ENCODE measurements around the gene TTC23L.
A peak's percentile ranks its signal among the peaks of the same experiment; 100 is the strongest.

Gene TTC23L

GRCh38 chr5:34833976-34834793, 4.8 kb upstream of the TTC23L start:
- DNase-seq: no peak

- no peak for DNase-seq
Measured at GRCh38 chr5:34834794-34835089, 4.2 kb upstream of the TTC23L start.

GRCh38 chr5:34835664-34836063, 3.3 kb upstream of the TTC23L start:
- DNase-seq: no peak

GRCh38 chr5:34841816-34842215, 2.9 kb downstream of the TTC23L start:
- no peak for DNase-seq

DNA sequence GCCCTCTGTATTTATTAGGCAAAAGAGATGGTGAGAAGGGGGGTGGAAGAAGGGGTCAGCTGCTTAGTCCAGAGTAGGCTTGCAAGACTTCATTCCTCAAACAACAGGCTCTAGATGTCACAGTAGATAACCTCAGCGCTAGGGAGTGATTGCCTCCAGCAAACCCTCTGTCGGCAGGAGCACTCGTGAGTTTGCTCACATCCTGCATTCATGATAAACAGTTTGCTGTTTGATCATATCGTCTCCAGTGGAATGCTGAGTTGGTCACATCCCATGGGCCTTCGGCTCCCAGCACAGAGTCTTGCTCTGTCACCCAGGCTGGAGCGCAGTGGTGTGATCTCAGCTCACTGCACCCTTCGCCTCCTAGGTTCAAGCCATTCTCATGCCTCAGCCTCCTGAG, 3.6 kb downstream of the TTC23L start:
- no peak for DNase-seq

GRCh38 chr5:34843497-34843896, 4.5 kb downstream of the TTC23L start:
- no peak for DNase-seq

DNA sequence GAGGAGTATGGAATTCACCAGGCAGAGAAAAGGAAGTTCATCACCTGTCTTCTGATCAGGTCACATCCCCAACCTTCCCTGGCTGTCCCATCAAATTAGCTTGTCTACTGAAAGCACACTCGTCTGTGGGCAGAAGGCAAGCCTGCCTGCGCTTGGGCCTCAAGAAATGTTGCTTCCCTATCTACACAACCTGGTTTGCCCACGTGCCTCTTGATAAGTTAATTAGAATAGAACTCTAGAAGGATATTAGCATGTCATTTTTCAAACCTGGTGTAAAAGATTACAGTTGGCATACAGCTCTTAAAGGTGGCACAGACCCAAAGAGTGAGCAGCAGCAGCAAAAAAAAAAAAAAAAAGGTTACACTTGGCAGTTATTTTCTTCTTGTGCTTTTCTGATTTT, 5.1 kb downstream of the TTC23L start:
- DNase-seq: no peak

DNA sequence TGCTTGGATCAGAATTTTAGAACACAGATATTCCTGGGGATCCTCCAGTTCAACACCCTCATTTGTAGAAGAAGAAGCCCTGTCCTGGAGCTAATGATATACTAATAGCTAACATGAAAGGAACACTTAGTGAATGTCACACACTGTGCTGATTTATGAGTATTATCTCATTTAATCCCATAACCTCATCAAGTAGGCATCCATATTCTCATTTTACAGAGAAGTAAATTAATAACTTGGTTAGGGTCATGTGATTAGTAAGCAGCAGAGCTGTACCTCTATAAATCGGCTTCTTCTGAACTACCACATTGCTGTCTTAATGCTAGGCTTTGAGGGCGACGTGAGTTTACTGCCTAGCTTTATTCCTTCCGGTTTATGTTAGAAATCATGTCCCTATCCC, 6.0 kb downstream of the TTC23L start:
- no peak for DNase-seq

- DNase-seq: no peak
Measured at GRCh38 chr5:34847056-34847455, 8.1 kb downstream of the TTC23L start.

DNA sequence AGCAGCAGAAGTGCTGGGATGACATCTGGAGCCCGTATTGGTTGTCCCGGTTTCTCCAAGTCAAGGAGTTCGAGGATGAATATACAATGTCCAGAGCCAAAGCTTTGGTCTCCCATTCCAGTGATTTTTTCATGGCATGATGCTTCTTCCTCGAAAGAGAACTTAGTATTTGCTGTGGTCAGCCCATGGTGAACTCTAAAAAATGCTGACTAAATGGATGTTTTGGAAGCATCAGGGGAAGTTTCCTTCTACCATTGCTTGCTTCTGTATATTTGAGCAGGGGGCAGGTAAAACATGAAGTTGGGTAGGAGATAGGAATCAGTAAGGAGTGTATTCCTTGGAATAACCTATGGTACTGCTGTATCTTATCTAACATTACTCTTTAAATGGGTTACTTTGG, 8.6 kb downstream of the TTC23L start:
- DNase-seq: no peak

- no peak for DNase-seq
Measured at GRCh38 chr5:34848230-34848629, 9.3 kb downstream of the TTC23L start.

- DNase-seq: no peak
Measured at GRCh38 chr5:34849253-34849652, 10.3 kb downstream of the TTC23L start.

DNA sequence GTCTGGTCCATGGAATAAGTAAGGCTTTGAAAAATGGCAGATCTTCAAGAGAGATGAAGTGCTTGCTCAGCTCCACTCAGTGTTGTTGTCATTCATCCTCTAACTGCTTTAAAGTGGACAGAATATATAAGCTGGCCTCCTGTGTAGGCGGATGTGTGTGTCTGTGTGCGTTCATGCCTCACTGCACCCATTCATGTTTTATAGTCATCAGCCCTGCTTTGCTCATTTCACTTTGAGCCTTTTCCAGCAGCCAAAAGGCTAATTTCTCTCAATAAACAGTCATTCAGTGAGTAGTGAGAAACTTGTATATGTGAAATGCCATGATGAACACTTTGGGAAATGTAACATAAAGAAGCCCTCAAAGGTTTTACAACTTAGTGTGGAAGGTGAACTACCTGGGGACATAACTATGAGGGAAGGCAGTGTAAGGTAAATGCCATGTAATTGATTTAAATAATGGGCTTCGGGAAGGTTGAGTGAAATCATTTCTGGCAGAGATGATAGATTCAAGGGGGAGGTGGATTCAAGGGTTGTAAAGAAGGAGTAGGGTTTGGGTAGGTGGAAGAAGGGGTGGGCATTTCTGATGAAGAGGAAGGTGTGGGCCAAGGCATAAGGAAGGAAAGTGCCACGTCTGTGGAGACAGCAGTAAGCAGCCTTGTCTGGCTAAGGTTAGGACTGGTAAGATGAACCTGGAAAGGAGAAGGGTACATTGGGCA, 15.7 kb downstream of the TTC23L start:
- peak; percentile 78 for DNase-seq

GRCh38 chr5:34857161-34857560, 18.2 kb downstream of the TTC23L start:
- DNase-seq: no peak

- DNase-seq: no peak
Measured at GRCh38 chr5:34857894-34858293, 18.9 kb downstream of the TTC23L start.

DNA sequence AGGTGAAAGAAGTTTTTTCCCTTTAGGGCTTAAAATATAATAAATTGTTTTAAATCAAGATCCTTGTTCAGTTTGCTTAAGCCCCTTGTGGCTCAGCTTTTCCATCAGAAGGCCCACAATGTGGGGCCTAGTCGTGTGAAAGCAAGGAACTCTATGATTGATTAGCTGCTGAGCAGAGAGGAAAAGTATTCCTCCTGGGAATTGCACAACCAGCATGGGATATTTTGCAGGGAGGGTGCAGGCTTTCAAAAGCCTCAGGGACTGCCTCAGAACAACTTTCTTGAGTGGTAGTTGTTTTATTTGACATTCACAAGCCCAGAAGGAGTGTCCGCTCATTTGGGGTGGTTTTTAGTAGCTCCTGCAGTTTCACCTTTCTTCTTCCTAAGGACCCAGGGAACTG, 19.8 kb downstream of the TTC23L start:
- no peak for DNase-seq

- DNase-seq: no peak
Measured at GRCh38 chr5:34859253-34859652, 20.3 kb downstream of the TTC23L start.

- DNase-seq: no peak
Measured at GRCh38 chr5:34863946-34864345, 25.0 kb downstream of the TTC23L start.

DNA sequence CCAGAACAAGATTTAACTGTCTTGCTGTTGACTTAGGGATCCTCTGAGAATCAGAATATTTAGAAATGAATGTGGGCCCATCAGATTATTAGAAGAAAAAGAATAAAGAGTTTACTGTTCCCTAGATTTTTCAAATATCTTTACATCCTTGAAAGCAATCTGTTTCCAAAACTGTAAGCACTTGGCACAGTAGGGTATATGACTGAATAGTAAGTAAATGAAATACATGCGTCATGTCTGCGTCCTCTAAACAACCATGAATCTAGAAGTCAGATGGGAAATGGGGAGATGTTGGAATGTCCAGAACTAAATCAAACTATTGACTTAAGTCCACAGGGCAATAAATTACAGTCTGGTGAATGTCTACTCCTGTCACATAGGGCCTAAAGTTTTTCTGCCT, 26.1 kb downstream of the TTC23L start:
- DNase-seq: no peak

GRCh38 chr5:34866989-34867471, 28.1 kb downstream of the TTC23L start:
- DNase-seq: no peak

DNA sequence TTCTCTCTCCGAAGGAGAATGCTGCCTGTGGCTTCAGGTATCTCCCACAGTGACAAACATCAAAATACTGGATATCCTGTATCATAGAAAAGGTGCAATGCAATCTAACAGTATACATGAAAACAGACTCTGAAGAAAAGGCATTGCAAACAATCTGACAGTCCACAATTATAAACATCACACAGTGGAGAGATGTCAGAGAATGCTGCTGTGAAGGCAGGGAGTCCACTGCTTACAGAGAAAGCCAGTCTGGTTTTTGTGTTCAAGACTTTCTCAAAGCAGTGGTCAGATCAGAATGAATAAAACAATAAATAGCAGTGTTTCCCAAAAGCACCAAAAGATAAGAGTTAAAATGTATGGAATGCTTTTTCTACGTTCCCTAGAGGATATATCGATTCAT, 28.7 kb downstream of the TTC23L start:
- no peak for DNase-seq

DNA sequence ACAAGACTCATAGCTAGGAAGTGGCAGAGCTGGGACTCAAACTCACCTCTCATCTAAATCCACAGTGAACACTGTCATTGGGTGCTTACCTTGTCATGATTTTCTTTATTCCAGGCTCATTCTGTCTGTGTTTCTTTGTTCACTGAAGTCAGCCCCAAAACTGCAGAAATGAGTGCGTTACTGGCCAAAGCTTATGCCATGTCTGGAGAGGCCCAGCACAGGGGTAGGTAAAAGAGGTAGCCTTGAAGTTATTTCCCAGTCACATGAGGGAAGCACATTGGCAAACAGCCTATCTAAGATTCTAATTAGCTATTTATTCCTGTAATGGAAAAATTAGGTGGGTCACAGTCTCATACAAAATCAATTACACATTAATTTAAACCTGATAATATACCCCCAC, 29.8 kb downstream of the TTC23L start:
- DNase-seq: no peak

DNA sequence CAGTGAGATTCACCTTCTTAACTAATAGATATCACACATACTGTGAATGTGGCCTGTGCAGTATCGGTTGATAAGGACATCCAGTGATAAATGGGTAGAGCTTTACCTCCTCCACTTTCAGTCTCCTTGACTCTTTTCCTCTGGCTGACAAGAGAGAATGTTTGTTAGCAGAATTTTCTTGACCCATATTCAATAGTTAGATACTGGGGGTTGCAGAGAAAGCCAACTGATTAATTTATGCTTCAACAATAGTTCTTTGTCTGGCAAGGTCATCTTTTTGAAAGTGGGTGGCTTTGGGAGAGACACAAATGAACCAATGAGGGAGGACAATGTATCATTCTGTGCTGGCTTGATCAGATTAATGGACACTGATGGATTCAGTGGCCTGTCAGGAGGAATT, 30.3 kb downstream of the TTC23L start:
- no peak for DNase-seq

DNA sequence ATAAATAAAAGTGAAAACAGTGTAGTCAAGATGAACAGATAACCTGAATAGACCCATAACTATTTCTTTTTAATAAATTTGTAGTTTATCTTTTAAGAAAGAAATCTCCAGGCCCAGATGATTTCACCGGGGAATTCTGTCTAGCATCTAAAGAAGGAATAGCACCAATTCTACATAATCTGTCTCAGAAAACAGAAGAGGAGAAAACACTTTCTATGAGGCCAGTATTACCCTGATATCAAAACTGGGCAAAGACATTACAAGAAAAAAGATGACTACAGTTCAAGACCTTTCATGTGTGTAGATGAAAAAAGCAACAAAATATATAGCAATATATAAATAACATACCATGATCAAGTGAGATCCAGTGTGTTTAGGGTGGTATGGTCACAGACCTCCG, 31.4 kb downstream of the TTC23L start:
- DNase-seq: no peak

GRCh38 chr5:34876275-34876674, 37.3 kb downstream of the TTC23L start:
- DNase-seq: no peak

Measured in NCI-H1417 treated with DMSO at 0.1 percent for 48 hours (cell line).